Stimulated activated CD8-positive, alpha-beta memory T cell treated with anti-CD3 and anti-CD28 coated beads, Interleukin-12 subunit alpha, Interleukin-12 subunit beta, amount 100 ng/mL, for 1 hour (primary cell): Measurements from ENCODE around the gene CSK.
A peak's percentile ranks its signal among the peaks of the same experiment; 100 is the strongest.

ENCODE experiments used
- DNase-seq: peaks from one replicate; pipeline ENCODE4 v3.0.0-alpha.2; 2020; ENCODE audit warnings: low read depth

The CSK gene

GRCh38 chr15:74787251-74788041 is 5.6 kb downstream of the CSK start:
- DNase-seq, result peak; percentile 82

- DNase-seq, result no peak
Observed at GRCh38 chr15:74788042-74788682, 6.3 kb downstream of the CSK start.

- no peak for DNase-seq
Observed at GRCh38 chr15:74788683-74789151, 6.8 kb downstream of the CSK start.

GRCh38 chr15:74789171-74789631 is 7.3 kb downstream of the CSK start:
- no peak for DNase-seq

- DNase-seq, result no peak
Observed at GRCh38 chr15:74789741-74790079, 7.8 kb downstream of the CSK start.

- DNase-seq, result no peak
Observed at GRCh38 chr15:74790080-74790916, 8.4 kb downstream of the CSK start.

- no peak for DNase-seq
Observed at GRCh38 chr15:74791007-74791406, 9.1 kb downstream of the CSK start.

GRCh38 chr15:74791667-74792066 is 9.8 kb downstream of the CSK start:
- DNase-seq, result no peak

GRCh38 chr15:74792227-74793016 is 10.5 kb downstream of the CSK start:
- DNase-seq, result no peak

- DNase-seq, result peak; percentile 66
Observed at GRCh38 chr15:74793135-74794028, 11.5 kb downstream of the CSK start.

- no peak for DNase-seq
Observed at GRCh38 chr15:74794248-74794969, 12.5 kb downstream of the CSK start.

- no peak for DNase-seq
Observed at GRCh38 chr15:74794970-74795349, 13.1 kb downstream of the CSK start.

- no peak for DNase-seq
Observed at GRCh38 chr15:74795966-74796625, 14.2 kb downstream of the CSK start.

GRCh38 chr15:74798388-74799254 is 16.7 kb downstream of the CSK start:
- DNase-seq, result no peak

- DNase-seq, result no peak
Observed at GRCh38 chr15:74799255-74799855, 17.5 kb downstream of the CSK start.

GRCh38 chr15:74799856-74800558 is 18.1 kb downstream of the CSK start:
- DNase-seq, result peak; percentile 75

GRCh38 chr15:74800559-74801094 is 18.7 kb downstream of the CSK start:
- no peak for DNase-seq
